T47D (cell line): ENCODE measurements around the gene TSPAN16.

Experiments
- DNase-seq, 2 experiments: peaks; one replicate each; pipeline versions ENCODE4 v3.0.0 to v3.0.0-alpha.2; 2011 to 2012; ENCODE audit warnings: low read depth in 1 of 2, low spot score in 1 of 2
- JUND ChIP-seq: IDR thresholded peaks from 2 replicates; pipeline ENCODE4 v1.6.1; 2012; ENCODE audit warnings: low read depth
- in situ Hi-C: cut with HindIII; loops from 2 replicates; pipeline ENCODE4 v1.10.0; 2016; ENCODE audit warnings: low sequenced_read_pairs, low pct_unique_long_range_greater_than_20kb

TSPAN16 gene

DNA sequence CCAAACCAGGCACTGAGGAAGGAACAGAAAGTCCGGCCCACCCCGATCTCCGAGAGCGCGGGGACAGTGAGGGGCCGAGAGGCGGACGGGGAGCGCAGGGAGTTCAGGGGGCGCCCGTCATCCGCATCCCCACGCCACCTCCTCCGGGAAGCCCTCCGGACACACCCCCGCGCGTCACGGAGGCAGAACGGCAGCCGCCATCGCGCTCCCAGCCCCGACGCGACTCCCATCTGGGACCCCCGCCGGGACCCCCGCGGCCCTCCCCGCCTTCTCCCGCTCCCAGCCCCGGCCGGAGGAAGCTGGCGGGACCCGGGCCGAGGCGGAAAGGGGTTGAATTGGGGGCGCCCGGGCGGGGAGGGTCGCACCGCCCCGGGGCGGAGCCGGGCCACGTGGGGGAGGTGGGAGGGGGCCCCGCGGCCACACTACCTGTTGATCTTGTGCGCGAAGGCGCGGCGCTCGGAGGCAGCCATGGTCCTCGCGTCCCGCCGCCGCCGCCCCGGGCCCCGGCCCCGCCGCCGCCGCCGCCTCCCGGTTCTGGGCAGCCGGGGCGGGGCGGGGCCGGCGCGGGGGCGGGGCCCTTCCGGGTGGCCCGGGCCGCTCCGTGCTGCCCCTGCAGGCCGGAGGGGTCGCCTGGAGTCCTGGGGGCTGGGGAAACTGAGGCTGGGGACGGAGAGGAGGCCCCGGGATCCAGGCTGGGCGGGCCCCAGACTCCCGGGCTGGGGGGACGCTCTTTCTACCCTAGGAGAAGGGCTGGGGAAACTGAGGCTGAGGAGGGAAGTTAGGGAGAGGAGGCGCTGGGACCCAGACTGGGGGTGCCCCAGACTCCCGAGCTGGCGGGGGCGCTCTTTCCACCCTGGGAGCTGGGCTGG lies 33.8 kb upstream of the TSPAN16 start, which contains the start of gene DOCK6:
Gene DOCK6, minus strand, starts transcription at position 554 of the 869 bp plus-strand sequence. Its CDS starts 84 bp downstream, at position 470.
- in situ Hi-C loops = no loop called here
- DNase-seq = no peak
- TF ChIP-seq JUND = no peak

DNA sequence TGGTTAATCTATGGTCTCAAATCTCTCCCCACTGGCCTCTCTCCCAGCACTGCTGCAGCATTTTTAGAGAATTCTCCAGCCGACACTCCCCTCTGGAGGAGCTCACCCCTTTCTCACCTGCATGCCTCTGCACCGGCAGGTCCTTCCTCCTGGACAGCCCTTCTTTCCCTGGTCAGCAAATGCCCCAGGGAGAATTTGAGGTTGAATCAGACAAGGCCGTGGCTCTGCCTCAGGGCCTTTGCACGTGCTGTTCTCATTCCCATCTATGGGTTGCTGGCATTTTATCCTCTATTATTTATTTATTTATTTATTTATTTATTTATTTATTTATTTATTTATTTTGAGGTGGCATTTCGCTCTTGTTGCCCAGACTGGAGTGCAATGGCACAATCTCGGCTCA lies 32.2 kb upstream of the TSPAN16 start:
- no peak for TF ChIP-seq JUND
- DNase-seq = no peak
- in situ Hi-C loops = no loop called here

DNA sequence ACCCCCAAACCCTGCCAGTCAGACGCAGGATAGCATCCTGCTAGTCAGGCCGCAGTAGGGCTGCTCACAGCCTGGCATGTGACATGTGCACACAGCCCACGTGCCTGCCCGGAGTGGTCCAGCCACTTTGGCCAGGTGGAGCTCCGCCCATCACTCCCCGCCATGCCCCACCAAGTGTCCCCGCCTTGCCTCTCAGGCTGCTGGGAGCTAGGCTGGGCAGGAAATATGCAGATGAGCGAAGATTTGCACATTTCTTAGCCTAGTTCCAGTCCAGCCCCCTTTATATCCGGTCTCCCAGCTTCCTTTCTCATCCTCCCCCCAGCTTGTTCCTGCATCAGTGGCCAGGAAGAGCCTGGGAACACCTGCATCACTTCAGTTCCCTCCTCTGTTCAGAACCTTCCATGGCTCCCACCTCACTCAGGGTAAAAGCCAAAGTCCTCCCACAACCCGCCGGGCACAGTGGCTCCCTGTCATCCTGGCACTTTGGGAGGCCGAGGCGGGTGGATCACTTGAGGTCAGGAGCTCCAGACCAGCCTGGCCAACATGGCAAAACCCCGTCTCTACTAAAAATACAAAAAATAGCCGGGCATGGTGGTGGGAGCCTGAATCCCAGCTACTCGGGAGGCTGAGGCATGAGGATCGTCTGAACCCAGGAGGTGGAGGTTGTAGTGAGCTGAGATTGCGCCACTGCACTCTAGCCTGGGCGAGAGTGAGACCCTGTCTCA lies 31.3 kb upstream of the TSPAN16 start:
- TF ChIP-seq JUND = no peak
- in situ Hi-C loops = no loop called here
- peak in 1 of 2 experiments; percentile 89 for DNase-seq

DNA sequence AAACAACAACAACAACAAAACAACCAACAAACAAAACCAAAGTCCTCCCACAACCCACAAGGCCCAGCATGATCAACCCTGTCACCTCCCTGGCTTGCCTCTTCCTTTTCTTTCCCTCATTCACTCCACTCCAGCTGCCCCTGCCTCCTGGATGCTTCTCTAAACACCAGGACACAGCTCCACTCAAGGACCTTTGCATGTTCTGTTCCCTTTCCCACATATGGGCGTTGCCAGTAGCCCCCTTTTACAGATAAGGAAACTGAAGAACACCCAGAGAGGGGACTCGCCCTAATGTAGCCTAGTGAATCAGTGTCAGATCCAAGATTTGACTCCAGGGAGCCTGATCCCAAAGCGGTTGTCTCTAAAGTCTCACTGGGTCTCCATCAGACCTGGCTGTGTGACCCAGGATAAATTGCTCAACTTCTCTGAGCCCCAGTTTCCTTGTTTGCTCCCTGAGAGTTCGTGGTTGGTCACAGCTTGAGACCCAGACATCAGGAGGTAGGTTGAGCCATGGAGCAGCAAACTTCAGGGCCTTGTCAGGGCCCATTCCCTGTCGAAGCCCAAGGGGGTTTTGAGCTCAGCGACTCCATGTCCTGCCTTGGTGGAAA lies 30.7 kb upstream of the TSPAN16 start:
- no peak for DNase-seq
- in situ Hi-C loops = no loop called here
- no peak for TF ChIP-seq JUND

DNA sequence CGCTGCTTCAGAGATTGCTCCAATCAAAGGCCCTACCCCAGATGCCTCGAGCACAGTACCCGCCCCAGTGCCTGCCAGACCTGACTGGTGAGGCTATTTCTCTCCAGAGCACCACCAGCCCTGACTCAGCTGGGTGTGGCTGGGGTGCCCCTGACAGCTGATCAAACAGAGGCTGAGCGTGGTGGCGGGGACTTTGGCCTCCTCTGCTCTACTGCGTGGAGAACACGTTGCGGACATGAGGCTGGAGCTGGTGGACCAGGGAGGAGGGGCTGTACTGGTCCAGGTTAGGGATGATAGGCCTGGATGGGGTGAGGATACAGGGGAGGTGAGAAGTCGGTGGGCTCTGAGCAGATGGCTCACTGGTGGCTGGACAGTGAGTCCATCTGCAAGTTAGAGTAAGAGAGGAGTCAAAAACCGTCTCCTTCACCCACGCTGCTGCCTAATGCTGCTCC lies 30.1 kb upstream of the TSPAN16 start:
- DNase-seq = peak in 1 of 2 experiments; percentile 49
- no peak for TF ChIP-seq JUND
- in situ Hi-C loops = no loop called here

DNA sequence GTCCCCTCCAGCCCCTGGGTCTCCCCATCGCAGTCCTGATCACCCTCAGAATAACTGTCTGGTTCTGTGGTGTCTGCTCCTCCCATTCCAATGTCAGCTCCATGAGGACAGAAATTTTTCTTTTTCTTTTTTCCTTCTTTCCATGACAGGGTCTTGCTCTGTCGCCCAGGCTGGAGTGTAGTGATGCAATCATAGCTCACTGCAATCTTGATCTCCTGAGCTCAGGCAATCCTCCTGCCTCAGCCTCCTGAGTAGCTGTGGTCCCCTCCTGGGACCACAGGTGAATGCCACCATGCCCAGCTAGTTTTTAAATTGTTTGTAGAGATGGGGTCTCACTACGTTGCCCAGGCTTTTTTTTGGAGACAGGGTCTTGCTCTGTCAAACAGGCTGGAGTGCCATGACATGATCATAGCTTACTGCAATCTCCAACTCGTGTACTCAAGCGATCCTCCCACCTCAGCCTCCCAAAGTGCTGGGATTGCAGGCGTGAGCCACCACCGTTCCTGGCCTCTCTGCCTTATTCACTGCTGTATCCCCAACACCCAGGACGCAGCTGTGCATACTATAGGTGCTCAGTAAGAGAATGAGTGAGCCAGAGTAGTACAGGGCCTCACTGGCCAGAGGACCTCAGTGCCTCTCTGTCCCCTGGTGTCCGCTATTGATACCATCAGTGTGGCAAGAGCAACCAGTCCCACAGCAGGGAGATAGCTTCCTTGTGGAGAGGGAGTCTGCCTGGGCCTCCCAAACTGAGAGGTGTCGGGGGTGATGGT lies 28.5 kb upstream of the TSPAN16 start:
- no peak for DNase-seq
- in situ Hi-C loops = no loop called here
- no peak for TF ChIP-seq JUND

DNA sequence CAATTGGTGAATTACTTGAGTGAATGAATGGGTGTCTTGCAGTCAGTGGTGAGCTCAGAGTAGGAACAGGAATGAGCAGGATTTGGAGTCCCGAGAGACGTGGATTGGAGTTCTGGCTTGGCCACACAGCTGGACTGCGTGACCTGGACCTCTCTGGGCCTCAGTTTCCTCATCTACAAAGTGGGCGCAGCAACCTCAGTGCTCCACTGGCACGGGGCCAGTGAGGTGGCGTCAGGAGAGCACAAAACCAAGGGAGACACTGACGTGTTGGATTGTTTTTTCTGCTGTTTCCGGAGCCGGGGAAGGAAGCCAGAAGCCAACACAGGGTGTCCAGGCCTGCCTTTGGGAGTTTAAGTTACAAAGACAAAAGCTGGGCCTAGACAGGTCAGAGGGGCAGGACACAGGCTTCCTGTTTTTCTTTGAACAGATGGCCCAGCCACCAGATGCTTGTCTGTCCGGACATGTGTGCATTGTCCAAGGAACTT lies 27.1 kb upstream of the TSPAN16 start:
- no peak for DNase-seq
- in situ Hi-C loops = no loop called here
- TF ChIP-seq JUND = no peak

DNA sequence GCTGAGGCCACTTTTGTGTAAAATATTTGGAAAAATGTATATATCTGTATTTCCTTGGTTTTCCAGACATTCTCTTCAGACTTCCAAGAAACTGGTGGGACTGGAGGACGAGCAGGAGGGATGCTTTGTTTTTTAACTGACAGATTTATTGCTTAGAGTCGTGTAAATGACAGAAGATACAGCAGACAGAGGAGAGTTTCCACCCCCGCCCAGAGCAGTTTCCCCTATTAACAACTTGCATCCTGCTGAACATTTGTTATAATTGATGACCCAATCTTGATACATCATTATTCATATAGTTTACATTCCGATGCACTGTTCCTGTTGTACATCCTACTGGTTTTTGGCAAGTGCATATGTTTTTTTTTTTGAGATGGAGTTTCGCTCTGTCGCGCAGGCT lies 26.6 kb upstream of the TSPAN16 start:
- in situ Hi-C loops = no loop called here
- no peak for TF ChIP-seq JUND
- DNase-seq = no peak

DNA sequence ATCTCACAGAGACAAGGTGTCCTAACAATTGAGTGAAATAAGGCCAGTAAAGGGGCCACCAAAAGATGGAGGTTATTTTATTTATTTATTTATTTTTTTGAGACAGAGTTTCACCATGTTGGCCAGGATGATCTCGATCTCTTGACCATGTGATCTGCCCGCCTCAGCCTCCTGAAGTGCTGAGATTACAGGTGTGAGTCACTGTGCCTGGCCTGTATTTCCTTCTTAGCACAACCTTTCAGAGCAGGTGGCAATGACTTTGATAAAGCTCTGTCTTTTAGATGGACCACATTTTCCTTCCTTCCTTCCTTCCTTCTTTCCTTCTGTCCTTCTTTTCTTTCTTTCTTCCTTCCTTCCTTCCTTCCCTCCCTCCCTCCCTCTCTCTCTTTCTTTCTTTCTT lies 22.7 kb upstream of the TSPAN16 start:
- no peak for TF ChIP-seq JUND
- in situ Hi-C loops = no loop called here
- DNase-seq = no peak

DNA sequence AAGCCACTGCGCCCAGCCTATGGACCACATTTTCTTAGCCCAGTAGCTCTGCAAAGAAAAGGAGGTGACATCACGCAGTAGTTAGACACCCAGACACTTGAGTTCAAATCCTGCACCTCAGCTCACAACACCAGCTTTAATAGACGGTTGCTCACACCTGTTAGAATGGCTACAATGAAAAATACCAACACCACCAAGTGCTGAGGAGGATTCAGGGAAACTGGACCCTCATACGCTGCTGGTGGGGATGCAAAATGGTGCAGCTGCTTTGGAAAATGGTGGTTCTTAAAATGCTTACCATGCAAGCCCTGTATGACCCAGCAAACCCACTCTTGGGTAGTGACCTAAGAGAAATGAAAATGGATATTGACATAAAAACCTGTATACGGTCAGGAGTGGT lies 22.0 kb upstream of the TSPAN16 start:
- no peak for DNase-seq
- no peak for TF ChIP-seq JUND
- in situ Hi-C loops = no loop called here

DNA sequence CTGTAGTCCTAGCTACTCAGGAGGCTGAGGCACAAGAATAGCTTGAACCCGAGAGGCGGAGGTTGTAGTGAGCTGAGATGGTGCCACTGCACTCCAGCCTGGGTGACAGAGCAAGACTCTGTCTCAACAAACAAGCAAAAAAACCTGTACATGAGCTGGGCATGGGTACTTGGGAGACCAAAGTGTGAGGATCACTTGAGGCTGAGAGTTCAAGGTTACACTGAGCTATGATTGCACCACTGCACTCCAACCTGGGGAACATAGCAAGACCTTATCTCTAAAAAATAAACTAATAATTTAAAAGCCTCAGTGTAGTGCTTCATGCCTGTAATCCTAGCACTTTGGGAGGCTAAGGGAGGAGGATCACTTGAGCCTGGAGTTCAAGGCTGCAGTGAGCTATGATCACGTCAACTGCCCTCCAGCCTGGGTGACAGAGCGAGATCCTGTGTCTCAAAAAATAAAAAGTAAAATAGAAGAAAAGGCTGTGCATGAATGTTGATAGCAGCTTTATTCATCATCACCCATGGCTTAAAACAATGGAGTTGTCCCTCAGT lies 21.4 kb upstream of the TSPAN16 start:
- no peak for TF ChIP-seq JUND
- in situ Hi-C loops = no loop called here
- no peak for DNase-seq

DNA sequence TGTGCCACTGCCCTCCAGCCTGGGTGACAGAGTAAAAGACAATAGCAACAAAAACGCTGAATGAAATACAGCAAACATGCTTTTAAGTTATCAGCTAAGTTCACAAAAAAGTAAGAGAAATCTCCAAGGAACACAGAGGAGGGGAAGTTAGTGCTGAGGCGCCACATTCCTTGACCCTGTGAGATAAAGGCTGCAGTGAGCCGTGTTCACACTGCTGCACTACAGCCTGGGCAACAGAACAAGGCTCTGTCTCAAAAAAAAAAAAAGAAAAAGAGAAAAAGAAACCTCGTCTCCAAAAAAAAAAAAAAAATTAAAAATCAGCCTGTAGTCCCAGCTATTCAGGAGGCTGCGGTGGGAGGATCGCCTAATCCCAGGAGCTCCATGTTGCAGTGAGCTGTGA lies 17.3 kb upstream of the TSPAN16 start:
- in situ Hi-C loops = no loop called here
- TF ChIP-seq JUND = no peak
- DNase-seq = no peak
